ENCODE measurements around the gene PI16.
"Not testable (repeated sequence)": the region's sequence is repeated elsewhere in the genome, so short reads cannot be mapped to it uniquely, and the experiment has no call there.

Gene PI16

DNA sequence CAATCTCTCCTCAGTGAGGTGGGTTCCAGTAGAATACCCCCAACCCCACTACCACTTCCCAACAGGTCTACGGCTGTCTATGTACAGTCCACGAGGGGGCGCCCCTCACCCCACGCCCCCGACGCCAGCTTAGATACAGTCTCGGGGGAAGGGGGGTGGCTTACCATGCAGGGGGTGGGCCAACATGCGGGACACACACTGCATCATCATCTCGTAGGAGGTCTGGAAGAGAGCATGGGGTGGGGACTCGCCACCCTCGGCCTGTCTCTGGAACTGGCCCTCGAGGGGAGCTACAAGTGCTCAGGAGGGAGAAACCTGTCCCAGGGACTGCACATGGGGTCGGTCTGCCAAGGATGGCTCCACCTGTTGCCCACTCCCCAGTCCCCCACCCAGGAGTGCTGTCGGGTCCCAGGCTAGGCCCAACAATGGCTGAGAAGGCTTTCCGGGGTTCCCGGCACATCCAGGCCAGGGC, 23.0 kb downstream of the PI16 start:
- FAIRE-seq: no peak

DNA sequence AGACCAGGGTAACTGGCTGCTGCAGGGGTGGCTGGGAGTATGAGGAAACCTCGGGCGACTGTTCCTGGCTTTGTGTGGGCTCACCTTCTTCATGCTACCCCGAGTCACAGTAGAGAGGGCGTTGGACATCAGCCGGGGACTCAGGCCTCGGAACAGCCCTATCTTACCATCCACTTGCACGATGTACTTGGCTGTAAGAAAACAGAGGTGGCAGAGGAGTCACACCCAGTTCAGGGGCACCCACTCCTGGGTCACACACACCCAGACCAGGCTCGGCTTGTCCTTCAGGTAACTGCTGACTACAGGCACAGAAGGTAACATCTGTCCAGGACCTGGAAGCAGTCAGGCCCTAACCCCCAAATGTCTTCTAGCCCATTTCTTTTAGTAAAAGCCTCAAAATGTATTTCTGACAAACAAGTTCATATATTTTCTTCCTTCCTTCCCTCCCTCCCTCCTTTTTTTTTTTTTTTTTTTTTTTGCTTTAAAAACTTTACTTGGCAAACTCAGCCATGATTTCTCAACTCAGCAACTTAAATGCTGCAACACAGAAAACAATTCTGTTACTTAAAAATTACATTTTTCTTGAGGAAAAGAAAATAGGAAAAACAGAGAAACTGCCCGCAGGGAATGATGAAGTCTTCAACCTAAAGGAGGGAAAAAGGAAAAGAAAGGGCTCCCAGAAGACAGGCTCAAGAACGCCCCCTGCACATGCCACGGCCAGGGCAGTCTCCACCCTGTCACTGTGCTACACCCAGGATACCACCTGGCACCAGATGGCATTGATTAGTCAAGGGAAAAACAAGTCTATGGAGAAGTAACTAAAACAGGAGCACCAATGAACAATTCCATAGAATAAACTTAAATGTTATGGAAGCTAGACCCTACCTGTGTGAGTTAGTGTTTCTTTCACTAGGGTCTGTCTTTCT, 24.1 kb downstream of the PI16 start:
- FAIRE-seq: no peak

DNA sequence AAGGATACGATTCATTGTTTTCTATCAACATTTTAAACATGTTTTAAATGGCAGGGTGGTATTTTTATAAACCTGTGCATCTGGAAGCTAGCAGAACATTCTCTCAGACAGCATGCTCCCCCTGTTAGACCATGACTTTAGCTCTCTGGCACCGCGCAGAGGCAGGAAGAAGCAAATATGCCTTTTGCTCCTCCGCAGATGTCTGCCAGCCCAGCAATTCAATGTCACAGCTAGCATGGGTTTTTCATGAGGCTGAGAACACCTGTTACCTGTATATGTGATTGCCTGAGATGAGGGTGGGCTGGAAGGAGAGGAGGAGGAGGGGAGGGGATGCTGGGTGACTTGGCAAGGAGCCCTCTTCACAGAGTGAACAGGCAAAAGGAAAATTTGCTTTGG, 24.8 kb downstream of the PI16 start:
- FAIRE-seq: no peak

DNA sequence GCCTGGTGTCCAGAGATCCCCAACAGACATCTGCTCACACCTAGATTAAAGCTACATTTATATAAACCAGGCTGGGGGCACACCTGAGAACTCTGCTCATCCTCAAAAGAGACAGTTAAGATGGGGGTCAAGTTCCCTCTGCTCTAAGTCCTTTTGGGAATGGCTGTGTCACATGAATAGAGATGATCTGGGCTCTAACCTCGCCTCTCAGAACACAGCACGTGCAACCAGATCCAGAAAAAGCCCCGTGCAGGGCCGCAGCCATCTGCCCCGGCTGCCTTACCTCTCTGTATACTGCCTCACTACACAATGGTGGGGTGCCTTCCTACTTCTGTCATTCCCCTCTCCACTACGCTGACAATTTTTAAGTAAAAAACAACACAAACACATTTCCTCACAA, 25.6 kb downstream of the PI16 start:
- no peak for FAIRE-seq

DNA sequence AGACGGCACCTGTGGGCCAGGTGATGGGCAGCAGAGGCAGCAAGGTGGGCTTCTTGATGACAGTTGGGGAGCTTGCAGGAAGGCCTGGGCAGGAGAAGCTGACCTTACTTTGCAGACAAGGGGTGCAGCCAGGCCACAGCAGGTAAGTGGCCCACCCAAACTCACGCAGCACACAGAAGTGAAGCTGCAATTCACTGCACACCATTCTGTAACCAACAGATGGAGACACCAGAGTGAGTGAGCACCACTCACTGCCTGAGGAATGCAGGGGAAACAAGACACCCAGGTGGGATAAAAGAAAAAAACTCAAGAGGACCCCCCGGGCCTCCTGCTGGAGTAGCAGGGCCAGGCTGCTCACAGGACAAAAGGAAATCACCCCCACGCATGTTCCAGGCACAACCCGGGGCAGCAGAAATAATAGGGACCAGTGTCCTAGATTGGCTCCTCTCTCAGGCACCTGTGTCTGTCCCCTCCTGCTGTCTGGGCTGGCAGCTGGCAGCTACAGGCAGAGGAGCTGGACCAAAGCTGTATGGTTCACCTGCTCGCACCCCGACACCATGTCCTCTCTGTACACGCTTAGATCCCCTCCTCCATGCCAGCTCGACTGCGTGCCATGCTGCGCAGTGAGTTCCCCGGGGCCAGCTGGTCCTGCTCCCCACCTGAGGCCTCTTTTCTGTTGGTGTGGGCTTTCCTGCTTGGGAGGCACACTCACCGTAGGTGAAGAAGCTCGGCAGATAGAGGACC, 26.5 kb downstream of the PI16 start:
- no peak for FAIRE-seq

DNA sequence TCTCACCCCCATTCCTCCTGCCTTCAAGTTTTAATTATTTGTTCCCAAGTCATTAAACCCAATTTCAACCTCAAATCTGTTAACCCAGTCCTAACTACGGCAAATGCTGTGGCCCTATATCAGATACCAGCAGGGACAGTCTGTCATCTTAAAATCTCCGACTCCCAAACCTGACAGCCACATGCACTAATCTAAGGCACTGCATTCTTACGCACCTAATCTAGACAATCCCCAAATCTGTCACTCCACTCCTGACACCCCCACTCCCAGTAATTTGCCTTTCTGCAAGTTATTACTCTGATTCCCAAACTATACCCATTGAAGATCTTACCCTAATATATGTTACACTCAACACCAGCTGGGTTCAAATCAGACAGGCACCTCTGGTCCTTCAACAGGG, 29.0 kb downstream of the PI16 start:
- FAIRE-seq: no peak

DNA sequence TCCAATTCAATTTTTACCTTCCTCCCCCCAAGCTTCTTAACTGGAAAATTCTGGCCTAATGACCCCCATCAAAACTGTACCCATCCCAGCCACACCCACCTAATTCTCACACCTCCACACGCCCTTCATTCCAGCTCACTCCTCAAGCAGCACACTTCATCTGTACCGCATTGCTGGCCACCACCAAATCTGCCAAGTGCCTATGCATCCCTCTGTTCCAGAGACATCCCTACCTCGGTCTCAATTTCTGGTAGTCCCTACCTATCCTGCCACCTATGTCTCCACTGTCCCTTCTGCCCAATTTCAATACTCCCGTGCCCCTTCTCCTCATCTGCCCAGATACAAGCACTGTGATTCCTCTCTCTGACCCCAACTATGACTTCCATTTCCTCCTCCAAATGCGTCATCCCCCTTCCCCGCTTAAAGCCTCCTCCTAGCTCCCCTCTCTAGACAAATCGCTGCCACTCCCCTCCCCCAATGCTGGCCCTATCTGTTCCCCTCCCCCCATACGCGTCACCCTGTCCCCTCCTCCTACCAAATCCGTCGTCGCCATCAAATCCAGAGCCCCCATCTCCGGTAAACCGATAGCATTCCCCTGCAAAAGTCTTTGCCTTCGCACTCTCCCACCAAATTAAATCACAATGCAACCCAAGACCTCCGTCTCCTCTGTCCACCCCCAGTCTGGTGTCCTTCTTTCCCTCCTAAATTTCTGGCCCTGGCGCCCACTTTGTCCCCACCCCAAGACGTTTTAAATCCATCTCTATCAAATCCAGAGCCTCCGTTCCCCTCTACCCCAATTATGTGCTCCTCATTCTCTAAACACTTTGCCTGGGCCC, 30.3 kb downstream of the PI16 start:
- no peak for FAIRE-seq

DNA sequence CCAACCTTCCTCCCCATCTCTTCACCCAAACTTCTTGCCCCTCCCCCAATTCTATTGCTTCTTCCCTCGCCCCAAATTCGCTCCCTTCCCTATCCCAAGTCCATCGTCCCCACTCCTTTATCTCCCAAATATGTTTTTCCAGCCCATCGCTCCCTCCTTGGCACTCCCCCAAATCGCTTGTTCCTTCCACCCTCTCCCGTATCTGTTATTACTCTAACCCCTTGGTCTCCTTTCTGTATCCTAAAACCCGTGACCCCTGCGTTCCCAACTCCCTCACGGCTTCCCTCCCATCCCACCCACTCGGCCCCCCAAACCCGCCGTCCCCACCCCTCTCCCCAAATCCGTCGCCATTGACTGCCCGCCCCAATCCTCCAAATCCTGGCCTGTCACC, 30.9 kb downstream of the PI16 start:
- FAIRE-seq: no peak

DNA sequence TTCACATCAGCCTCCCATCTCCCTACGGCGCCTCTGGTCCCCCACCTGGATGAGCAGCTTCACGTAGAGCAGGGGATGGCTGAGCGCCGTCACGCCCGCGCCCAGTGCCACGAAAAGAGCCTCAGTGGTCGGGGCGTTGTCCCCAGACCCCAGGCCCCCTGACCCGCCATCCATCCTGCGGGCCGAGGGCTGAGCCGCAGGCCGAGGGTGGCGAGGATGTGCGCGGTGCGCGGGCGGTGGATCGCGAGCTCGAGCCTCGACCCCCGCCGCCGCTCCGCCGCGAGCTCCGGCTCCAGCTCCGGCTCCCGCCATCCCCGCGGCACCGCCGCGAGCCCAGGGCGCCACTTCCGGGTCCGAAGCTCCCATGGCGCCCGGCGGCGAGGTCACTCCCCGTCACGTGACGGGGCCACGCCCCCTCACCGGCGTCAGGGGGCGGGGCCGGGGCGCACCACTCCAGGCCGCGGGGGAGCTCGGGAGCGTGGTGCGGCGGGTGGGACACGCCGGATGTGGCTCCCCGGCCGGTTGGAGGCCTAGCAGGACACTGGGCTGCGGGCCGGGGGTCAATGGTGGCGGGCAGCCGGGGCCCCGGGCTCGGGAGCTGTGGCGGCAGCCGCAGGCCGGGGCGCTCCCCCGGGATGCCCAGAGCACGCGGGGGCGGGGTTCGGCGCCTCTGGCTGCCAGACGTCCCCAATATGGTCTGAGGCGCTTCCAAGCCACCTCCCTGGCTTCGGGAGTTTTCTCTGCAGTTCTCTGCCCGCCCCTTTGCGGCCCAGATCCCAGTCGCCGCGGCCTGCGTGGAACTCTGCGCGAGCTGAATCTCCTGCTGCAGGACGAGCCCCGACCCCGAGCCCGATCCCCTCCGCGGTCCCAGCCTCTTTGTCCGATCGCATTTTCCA, 31.5 kb downstream of the PI16 start, which contains the start of gene MTCH1:
Gene MTCH1, minus strand, starts transcription at position 389 of the 896 bp plus-strand sequence. Its CDS starts 23 bp downstream, at position 366.
- no peak for FAIRE-seq

DNA sequence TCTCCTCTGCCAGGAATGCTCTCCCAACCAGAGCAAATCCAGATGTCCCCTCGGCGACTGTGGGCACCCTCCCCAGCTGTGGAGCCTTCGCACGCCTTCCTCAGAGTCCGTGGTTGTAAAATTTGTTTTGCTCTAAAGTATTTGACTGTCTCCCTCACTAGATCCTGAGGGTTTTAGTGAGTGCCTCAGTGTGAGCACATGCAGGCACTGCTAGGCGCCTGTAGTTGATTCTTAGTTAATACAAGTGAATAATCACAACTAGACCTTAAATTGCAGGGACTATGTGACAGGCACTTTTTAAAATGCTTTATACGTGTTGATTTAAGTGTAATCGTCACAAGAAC, 32.1 kb downstream of the PI16 start:
- FAIRE-seq: no peak

DNA sequence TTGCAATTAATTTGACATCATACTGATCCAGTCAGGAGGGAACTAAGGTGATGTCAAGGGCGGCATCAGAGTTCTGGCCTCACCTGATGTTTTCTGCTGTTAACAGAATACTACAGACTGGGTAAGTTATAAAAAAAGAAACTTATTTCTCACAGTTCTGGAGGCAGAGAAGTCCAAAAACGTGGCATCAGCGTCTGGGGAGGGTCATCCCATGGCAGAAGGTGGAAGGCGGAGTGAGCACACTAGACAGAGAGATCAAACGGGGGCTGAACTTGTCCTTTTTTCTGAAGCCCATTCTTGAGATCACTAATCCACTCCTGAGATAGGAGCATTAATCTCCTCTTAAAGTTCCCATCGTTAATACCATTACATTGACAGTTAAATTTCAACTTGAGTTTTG, 34.7 kb downstream of the PI16 start:
- FAIRE-seq: no peak

DNA sequence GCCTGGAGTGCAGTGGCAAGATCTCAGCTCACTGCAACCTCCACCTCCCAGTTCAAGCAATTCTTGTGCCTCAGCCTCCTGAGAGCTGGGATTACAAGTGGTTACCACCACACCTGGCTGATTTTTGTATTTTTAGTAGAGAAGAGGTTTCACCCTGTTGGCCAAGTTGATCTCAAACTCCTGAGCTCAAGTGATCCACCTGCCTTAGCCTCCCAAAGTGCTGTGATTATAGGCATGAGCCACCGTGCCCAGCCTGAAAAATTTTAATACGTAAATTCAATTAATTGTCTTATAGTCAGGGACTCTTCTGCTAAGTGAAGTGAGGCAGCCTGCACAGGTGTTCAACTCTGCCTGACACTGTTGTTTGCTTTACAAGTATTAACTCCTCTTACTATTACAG, 35.9 kb downstream of the PI16 start:
- FAIRE-seq: not testable (repeated sequence)

DNA sequence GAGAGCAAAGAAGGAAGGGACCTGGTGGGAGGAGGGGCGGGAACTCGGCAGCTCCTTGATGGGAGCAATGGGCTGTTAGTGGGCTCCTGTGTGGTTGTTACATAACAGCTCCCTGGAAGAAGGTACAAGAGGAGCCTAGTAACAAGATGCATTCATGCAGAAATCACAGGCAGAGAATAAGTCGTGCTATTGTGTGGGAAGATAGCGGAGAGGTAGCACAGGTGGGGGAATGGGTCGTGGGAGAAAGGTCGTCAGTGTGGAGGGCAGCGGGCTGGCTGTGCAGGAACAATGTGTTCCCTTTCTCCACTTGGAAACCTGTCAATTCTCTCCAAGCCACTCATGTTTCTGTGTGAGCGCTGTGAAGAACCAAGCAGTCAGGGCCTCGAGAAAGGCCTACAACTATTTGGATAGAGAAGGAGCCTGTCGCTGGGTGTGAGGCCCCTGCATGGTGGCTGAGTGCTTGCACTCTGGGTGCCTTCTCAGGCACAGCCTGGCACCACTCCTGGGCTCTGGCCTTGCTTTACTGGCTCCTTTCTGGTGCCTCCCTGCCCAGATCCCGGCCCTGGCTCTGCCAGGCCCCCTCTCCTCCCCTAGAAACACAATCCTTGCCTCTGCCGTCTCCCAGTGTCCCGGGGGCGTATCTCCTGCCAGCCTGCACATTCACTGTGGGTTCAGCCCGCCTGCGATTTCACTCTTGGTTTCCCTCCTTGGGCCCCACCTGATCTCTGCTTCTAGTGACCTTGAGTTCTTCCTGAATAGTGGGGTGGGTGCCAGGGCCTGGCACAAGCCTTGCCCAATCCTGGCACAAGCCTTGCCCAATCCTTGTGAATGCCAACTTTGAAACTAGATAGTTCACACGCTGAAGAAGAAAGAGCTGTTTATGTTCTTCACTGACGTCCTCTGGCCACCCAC, 43.5 kb downstream of the PI16 start:
- FAIRE-seq: no peak

DNA sequence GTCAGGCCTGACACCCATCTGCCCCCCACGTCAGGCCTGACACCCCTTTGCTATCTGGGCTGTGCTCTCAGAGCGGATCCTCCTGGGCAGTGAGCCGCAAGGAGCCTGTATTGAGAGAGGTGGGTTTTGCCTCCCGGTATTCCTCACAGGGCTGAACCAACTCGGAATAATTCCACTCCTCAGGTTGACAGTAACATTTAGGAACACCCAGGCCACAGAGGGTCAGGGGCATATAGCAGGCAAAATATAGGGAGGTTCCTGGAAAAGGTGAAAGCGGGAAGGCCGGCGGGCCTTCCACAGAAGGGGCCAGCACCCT, 44.1 kb downstream of the PI16 start:
- FAIRE-seq: no peak

DNA sequence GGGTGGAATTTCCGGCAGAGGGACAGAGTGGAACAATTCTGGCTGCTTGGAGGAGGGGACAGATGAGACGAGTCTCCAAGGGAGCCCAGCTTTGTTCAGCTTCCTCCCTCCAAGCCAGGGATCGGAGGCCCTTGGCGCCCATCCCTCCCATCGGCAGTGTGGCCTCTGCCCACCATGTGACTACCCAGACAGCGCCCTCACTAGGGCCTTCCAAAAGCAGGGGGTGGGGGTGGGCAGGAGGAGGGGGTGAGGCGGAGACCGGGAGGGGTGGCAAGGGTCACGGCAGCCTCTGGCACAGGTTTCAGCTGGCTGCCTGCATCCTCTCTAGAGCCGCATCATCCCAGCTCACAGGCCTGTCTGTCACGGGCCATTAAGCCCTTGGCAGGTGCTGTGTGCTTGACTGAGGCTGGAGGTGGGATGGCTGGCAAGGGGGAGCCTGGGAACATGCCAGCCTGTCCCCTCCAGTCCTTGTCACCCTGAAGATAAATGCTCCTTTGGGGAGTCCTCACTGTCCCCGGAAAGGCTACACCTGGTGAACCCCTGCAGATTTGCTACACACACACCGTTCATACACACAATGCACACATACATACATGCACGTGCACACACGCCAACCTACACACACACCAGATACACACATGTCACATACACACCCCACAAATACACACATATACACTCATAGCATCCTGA, 44.7 kb downstream of the PI16 start:
- no peak for FAIRE-seq

DNA sequence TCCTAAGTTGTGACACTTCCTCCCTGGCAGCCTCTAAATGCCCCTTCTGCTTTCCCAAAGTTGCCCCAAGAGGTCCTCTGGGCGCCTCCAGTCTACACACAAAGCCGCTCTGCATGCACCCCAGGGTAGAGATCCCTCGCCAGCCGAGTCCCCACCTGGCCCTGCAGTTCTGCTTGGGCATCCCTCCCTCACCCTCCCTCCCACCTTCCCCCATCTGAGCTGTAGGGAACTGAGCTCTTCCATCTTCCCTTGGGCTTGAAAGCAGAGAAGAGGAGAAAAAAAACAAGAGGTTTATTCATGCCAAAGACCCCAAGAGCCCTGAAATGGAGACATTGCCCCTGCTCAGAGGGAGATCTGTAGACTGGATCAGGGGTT, 45.2 kb downstream of the PI16 start:
- no peak for FAIRE-seq

DNA sequence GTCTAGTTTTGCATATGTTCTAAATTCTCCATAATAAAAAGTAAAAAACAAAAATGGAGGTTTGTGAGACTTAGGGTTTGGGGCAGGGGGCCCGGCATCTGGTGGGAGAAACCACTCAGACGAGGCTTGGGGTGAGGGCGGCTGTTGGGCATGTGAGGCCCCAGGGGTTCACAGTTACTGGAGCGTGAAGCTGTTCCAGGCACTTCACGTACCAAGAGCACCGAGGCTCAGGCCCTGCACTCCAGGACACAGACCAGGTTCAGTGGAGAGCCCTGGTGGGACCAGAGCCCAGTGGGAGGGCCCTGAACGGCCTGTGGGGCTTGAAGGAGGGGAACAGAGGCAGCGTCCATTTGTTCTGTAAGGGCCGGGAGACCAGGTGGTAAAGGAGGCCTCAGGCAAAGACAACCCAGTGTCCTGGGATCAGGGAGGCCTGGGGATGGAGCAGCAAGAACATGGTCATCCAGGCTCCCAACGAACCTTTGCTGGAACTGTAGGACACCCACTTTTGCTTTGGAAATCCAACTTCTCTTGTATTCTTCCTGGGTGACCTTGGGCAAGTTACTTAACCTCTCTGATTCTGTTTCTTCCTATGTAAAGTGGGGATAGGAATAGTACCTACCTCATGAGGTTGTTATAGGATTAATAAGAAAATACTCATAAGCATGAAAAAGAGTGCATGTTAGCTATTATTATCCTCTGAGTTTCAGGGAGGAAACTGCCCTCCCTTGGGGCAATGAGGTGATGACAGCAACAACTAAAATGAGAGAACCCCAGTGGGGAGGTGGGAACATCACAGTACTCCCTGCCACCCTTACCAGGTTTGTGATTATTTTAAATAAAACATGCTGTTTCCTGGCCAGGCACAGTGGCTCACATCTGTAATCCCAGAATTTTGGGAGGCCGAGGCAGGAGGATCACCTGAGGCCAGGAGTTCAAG, 49.8 kb downstream of the PI16 start:
- FAIRE-seq: no peak

DNA sequence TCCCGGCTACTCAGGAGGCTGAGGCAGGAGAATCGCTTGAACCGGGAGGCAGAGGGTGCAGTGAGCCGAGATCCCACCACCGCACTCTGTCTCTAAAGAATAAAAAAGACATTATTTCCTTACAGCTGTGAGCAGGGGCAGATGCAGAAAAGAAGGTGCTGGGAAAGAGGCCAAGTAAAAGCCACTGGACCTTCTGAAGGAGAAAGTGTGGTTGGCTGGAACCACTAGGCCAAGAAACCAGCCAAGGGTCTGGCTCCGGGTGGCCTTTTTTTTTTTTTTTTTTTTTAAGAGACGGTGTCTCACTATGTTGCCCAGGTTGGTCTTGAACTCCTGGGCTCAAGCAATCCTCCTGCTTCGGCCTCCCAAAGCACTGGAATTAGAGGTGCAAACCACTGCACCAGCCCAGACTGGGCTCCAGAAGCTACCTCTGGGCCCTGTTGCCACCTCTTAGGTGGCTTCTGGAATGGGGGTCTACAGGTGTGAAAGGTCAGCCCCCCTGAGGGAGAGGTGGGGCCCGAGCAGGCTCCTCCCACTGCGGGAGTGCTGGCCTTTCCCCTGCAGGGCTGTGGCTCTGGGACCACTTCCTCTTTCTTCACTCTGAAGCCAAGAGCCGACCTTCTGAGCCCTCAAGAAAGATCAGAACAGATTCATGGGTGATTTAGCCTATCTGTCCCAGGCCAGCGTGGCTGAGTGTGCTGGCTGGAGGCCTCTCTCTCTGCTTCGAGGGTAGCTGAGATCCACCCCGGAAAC, 50.7 kb downstream of the PI16 start, which contains the start of gene FGD2:
Gene FGD2, plus strand, starts transcription at position 595 of the 750 bp plus-strand sequence. CDS start 163 bp downstream, outside the sequence.
- no peak for FAIRE-seq

All from colon (tissue), 2 donors.